ENCODE results near the gene GSK3A.
A peak's percentile ranks its signal among the peaks of the same experiment; 100 is the strongest.

The GSK3A gene

GRCh38 chr19:42245231-42245630, 2.8 kb upstream of the GSK3A start:
- H3K36me3 ChIP-seq (ENCODE audit: insufficient read depth, low read length), result peaks cover 11% of the 10 kb centered on the region
- no peaks in the 10 kb centered on the region for H3K9me3 ChIP-seq (ENCODE audit: insufficient read depth, low read depth, low read length)
- no peaks in the 10 kb centered on the region for H3K27me3 ChIP-seq (ENCODE audit: insufficient read depth, low read length)
- H3K27ac ChIP-seq (ENCODE audit: low read depth, low read length), result no peak overlapping the region
- peaks cover 9% of the 10 kb centered on the region; the same call in 1 of the 2 replicates for H3K4me1 ChIP-seq (ENCODE audit: insufficient read depth, low read length)
- no peak overlapping the region for H3K9ac ChIP-seq (ENCODE audit: low read depth, low read length)
- WGBS, result 91% methylated on average over 10 of the region's 10 CpGs
- no peak overlapping the region for H3K4me3 ChIP-seq (ENCODE audit: low read length)

- H3K4me1 ChIP-seq (ENCODE audit: insufficient read depth, low read length), result peaks cover 9% of the 10 kb centered on the region; the same call in 1 of the 2 replicates
- H3K4me3 ChIP-seq (ENCODE audit: low read length), result peak overlapping the region; percentile 75
- peak overlapping the region; percentile 34 for H3K27ac ChIP-seq (ENCODE audit: low read depth, low read length)
- no peaks in the 10 kb centered on the region for H3K27me3 ChIP-seq (ENCODE audit: insufficient read depth, low read length)
- no peaks in the 10 kb centered on the region for H3K9me3 ChIP-seq (ENCODE audit: insufficient read depth, low read depth, low read length)
- H3K9ac ChIP-seq (ENCODE audit: low read depth, low read length), result peak overlapping the region; percentile 11; the same call in 1 of the 2 replicates
- peaks cover 8% of the 10 kb centered on the region for H3K36me3 ChIP-seq (ENCODE audit: insufficient read depth, low read length)
- WGBS, result 13% methylated on average over 45 of the region's 45 CpGs
Observed at GRCh38 chr19:42244347-42245220, 2.2 kb upstream of the GSK3A start.

GRCh38 chr19:42242069-42242511, 312 bp downstream of the GSK3A start:
- Histone ChIP-seq H3K9ac (ENCODE audit: low read depth, low read length) (peak overlapping the region; percentile 70), H3K27me3 (ENCODE audit: insufficient read depth, low read length) (no peaks in the 10 kb centered on the region), H3K9me3 (ENCODE audit: insufficient read depth, low read depth, low read length) (no peaks in the 10 kb centered on the region), H3K4me1 (ENCODE audit: insufficient read depth, low read length) (peaks cover 9% of the 10 kb centered on the region; the same call in 1 of the 2 replicates), H3K36me3 (ENCODE audit: insufficient read depth, low read length) (peaks cover 10% of the 10 kb centered on the region; the same call in 1 of the 2 replicates), H3K27ac (ENCODE audit: low read depth, low read length) (0 out of 2 replicates have a peak overlapping the region, but pooled peaks have one; percentile 1), H3K4me3 (ENCODE audit: low read length) (peak overlapping the region; percentile 75)
- under 1% methylated on average over 49 of the region's 49 CpGs for WGBS

GRCh38 chr19:42241279-42241678, 1.1 kb downstream of the GSK3A start:
- Histone ChIP-seq H3K27me3 (ENCODE audit: insufficient read depth, low read length) (no peaks in the 10 kb centered on the region), H3K9me3 (ENCODE audit: insufficient read depth, low read depth, low read length) (no peaks in the 10 kb centered on the region), H3K36me3 (ENCODE audit: insufficient read depth, low read length) (peaks cover 18% of the 10 kb centered on the region), H3K4me3 (ENCODE audit: low read length) (peak overlapping the region; percentile 75), H3K27ac (ENCODE audit: low read depth, low read length) (no peak overlapping the region), H3K9ac (ENCODE audit: low read depth, low read length) (no peak overlapping the region), H3K4me1 (ENCODE audit: insufficient read depth, low read length) (peaks cover 6% of the 10 kb centered on the region; the same call in 1 of the 2 replicates)
- 97% methylated on average over 3 of the region's 3 CpGs for WGBS

GRCh38 chr19:42239544-42240220, 2.7 kb downstream of the GSK3A start:
- Histone ChIP-seq H3K4me3 (ENCODE audit: low read length) (no peak overlapping the region), H3K9ac (ENCODE audit: low read depth, low read length) (no peak overlapping the region), H3K27ac (ENCODE audit: low read depth, low read length) (no peak overlapping the region), H3K36me3 (ENCODE audit: insufficient read depth, low read length) (peaks cover 33% of the 10 kb centered on the region), H3K9me3 (ENCODE audit: insufficient read depth, low read depth, low read length) (no peaks in the 10 kb centered on the region), H3K4me1 (ENCODE audit: insufficient read depth, low read length) (peaks cover 5% of the 10 kb centered on the region; the same call in 1 of the 2 replicates), H3K27me3 (ENCODE audit: insufficient read depth, low read length) (no peaks in the 10 kb centered on the region)
- 96% methylated on average over 10 of the region's 10 CpGs for WGBS

- peaks cover 74% of the 10 kb centered on the region for H3K36me3 ChIP-seq (ENCODE audit: insufficient read depth, low read length)
- 94% methylated on average over 5 of the region's 5 CpGs for WGBS
- no peak overlapping the region for H3K4me3 ChIP-seq (ENCODE audit: low read length)
- H3K9ac ChIP-seq (ENCODE audit: low read depth, low read length), result no peak overlapping the region
- H3K27ac ChIP-seq (ENCODE audit: low read depth, low read length), result no peak overlapping the region
- H3K27me3 ChIP-seq (ENCODE audit: insufficient read depth, low read length), result no peaks in the 10 kb centered on the region
- no peaks in the 10 kb centered on the region for H3K9me3 ChIP-seq (ENCODE audit: insufficient read depth, low read depth, low read length)
- no peaks in the 10 kb centered on the region for H3K4me1 ChIP-seq (ENCODE audit: insufficient read depth, low read length)
Observed at GRCh38 chr19:42235181-42235580, 7.2 kb downstream of the GSK3A start.

- Histone ChIP-seq H3K9me3 (ENCODE audit: insufficient read depth, low read depth, low read length) (no peaks in the 10 kb centered on the region), H3K36me3 (ENCODE audit: insufficient read depth, low read length) (peaks cover 76% of the 10 kb centered on the region), H3K4me3 (ENCODE audit: low read length) (no peak overlapping the region), H3K27me3 (ENCODE audit: insufficient read depth, low read length) (no peaks in the 10 kb centered on the region), H3K27ac (ENCODE audit: low read depth, low read length) (no peak overlapping the region), H3K4me1 (ENCODE audit: insufficient read depth, low read length) (no peaks in the 10 kb centered on the region), H3K9ac (ENCODE audit: low read depth, low read length) (no peak overlapping the region)
- 96% methylated on average over 11 of the region's 11 CpGs for WGBS
Observed at GRCh38 chr19:42234364-42234763, 8.0 kb downstream of the GSK3A start.

GRCh38 chr19:42233678-42234292, 8.6 kb downstream of the GSK3A start:
- Histone ChIP-seq H3K4me3 (ENCODE audit: low read length) (no peak overlapping the region), H3K27me3 (ENCODE audit: insufficient read depth, low read length) (no peaks in the 10 kb centered on the region), H3K36me3 (ENCODE audit: insufficient read depth, low read length) (peaks cover 77% of the 10 kb centered on the region), H3K27ac (ENCODE audit: low read depth, low read length) (no peak overlapping the region), H3K9me3 (ENCODE audit: insufficient read depth, low read depth, low read length) (no peaks in the 10 kb centered on the region), H3K9ac (ENCODE audit: low read depth, low read length) (no peak overlapping the region), H3K4me1 (ENCODE audit: insufficient read depth, low read length) (no peaks in the 10 kb centered on the region)
- 96% methylated on average over 6 of the region's 6 CpGs for WGBS

- H3K4me1 ChIP-seq (ENCODE audit: insufficient read depth, low read length), result no peaks in the 10 kb centered on the region
- H3K27ac ChIP-seq (ENCODE audit: low read depth, low read length), result no peak overlapping the region
- WGBS, result 96% methylated on average over 6 of the region's 7 CpGs
- peaks cover 77% of the 10 kb centered on the region for H3K36me3 ChIP-seq (ENCODE audit: insufficient read depth, low read length)
- H3K4me3 ChIP-seq (ENCODE audit: low read length), result no peak overlapping the region
- H3K9ac ChIP-seq (ENCODE audit: low read depth, low read length), result no peak overlapping the region
- no peaks in the 10 kb centered on the region for H3K27me3 ChIP-seq (ENCODE audit: insufficient read depth, low read length)
- H3K9me3 ChIP-seq (ENCODE audit: insufficient read depth, low read depth, low read length), result no peaks in the 10 kb centered on the region
Observed at GRCh38 chr19:42233106-42233505, 9.3 kb downstream of the GSK3A start.

GRCh38 chr19:42232435-42232834, 10.0 kb downstream of the GSK3A start:
- WGBS, result 94% methylated on average over 10 of the region's 10 CpGs
- H3K9ac ChIP-seq (ENCODE audit: low read depth, low read length), result no peak overlapping the region
- H3K4me3 ChIP-seq (ENCODE audit: low read length), result no peak overlapping the region
- H3K27me3 ChIP-seq (ENCODE audit: insufficient read depth, low read length), result no peaks in the 10 kb centered on the region
- H3K9me3 ChIP-seq (ENCODE audit: insufficient read depth, low read depth, low read length), result no peaks in the 10 kb centered on the region
- H3K4me1 ChIP-seq (ENCODE audit: insufficient read depth, low read length), result no peaks in the 10 kb centered on the region
- H3K27ac ChIP-seq (ENCODE audit: low read depth, low read length), result no peak overlapping the region
- peaks cover 81% of the 10 kb centered on the region for H3K36me3 ChIP-seq (ENCODE audit: insufficient read depth, low read length)

- Histone ChIP-seq H3K36me3 (ENCODE audit: insufficient read depth, low read length) (peaks cover 83% of the 10 kb centered on the region), H3K4me3 (ENCODE audit: low read length) (no peak overlapping the region), H3K9ac (ENCODE audit: low read depth, low read length) (no peak overlapping the region), H3K27me3 (ENCODE audit: insufficient read depth, low read length) (no peaks in the 10 kb centered on the region), H3K4me1 (ENCODE audit: insufficient read depth, low read length) (no peaks in the 10 kb centered on the region), H3K9me3 (ENCODE audit: insufficient read depth, low read depth, low read length) (no peaks in the 10 kb centered on the region), H3K27ac (ENCODE audit: low read depth, low read length) (no peak overlapping the region)
- 94% methylated on average over 4 of the region's 4 CpGs for WGBS
Observed at GRCh38 chr19:42230571-42230970, 11.8 kb downstream of the GSK3A start.

Data from HUES64 (cell line).